ENCODE measurements around the gene PQBP1. TPM values are rescaled to one million over a fixed set of nuclear protein-coding genes. Genes with fewer than 3 reads are reported as not detected.

PQBP1 gene
- total and polyA plus RNA-seq, 2 donors (not counting 1 experiment from before 2014, with no cell fraction given): 89.9 to 128 TPM

- H3K9me3 Mint-ChIP-seq (ENCODE audit: insufficient read depth): no peaks in the 10 kb centered on the region
- ATAC-seq (ENCODE audit: low read depth) (peak; percentile 9), DNase-seq (no peak)
- ChIA-PET POLR2A (interaction anchor here (1.0 to 5.9 kb wide), 3 partner anchors 18 to 22 kb away, joined by 7 to 101 read pairs (median 18); partner anchors contain the start of genes PQBP1 and TIMM17B), CTCF (interaction anchor here (0.7 to 4.0 kb wide), 5 partner anchors 18 to 271 kb away, joined by 3 to 28 read pairs (median 3); no protein-coding TSS in a partner anchor)
- peak overlapping the region; percentile 97 for H3K27ac Mint-ChIP-seq
- Histone ChIP-seq H3K4me1 (ENCODE audit: control insufficient read depth in 2 of 2, insufficient read depth in 2 of 2, low read length in 2 of 2) (peaks cover 34 to 50% of the 10 kb centered on the region in 2 donors), H3K79me2 (ENCODE audit: control insufficient read depth, insufficient read depth, low read length) (peaks cover 65% of the 10 kb centered on the region), H4K20me1 (ENCODE audit: control insufficient read depth, insufficient read depth, low read length, poor library complexity, severe bottlenecking) (peaks cover 40% of the 10 kb centered on the region), H3K27me3 (replicated peaks in 1 of 4; ENCODE audit: control extremely low read depth in 1 of 4, control insufficient read depth in 3 of 4, insufficient read depth in 4 of 4, low read length in 3 of 4) (no peaks in the 10 kb centered on the region), H3K36me3 (replicated peaks in 1 of 2; ENCODE audit: control extremely low read depth in 1 of 2, control insufficient read depth in 1 of 2, extremely low read depth in 1 of 2, insufficient read depth in 2 of 2, low read length in 1 of 2) (peaks cover 0 to 46% of the 10 kb centered on the region in 2 experiments), H3K27ac (ENCODE audit: low read length in 2 of 2) (peak overlapping the region; percentile 84 to 92), H2AFZ (ENCODE audit: insufficient read depth, low read depth, low read length, poor library complexity, severe bottlenecking) (peak overlapping the region; percentile 45), H3K4me2 (replicated peaks; ENCODE audit: low read depth, low read length, poor library complexity, severe bottlenecking) (peak overlapping the region; percentile 77), H3K9ac (ENCODE audit: low read length) (peak overlapping the region; percentile 90), H3K9me3 (ENCODE audit: control extremely low read depth in 1 of 3, control insufficient read depth in 2 of 3, insufficient read depth in 1 of 3, low read length in 2 of 3) (no peaks in the 10 kb centered on the region), H3K4me3 (ENCODE audit: control extremely low read depth in 1 of 5, extremely low read depth in 1 of 5, insufficient read depth in 1 of 5, low read depth in 2 of 5, low read length in 4 of 5) (peak overlapping the region; percentile 27 to 94 (median 69))
- TF ChIP-seq EZH2 (IDR thresholded peaks at IDR 0.05; ENCODE audit: borderline replicate concordance, insufficient read depth, low read depth, low read length, poor library complexity, severe bottlenecking): no peak
- TF ChIP-seq CTCF (IDR thresholded peaks at IDR 0.05): no peak
- 0% methylated on average over 7 of the region's 15 CpGs for WGBS (ENCODE audit: insufficient coverage)
- H3K27me3 Mint-ChIP-seq: no peaks in the 10 kb centered on the region
- H3K4me3 Mint-ChIP-seq: peak overlapping the region; percentile 98
- intact Hi-C loops (cut with micrococcal nuclease): loop anchor here (1.0 to 10.0 kb wide), 8 partner anchors 9 to 1705 kb away; partner anchors contain the start of genes CDK16, ELK1, PLP2 and TFE3
- peaks cover 41% of the 10 kb centered on the region for H3K4me1 Mint-ChIP-seq
Measured at GRCh38 chrX:48919360-48919841, 21.7 kb downstream of the PQBP1 start.
